ENCODE results near the gene SELL.
"Not testable (repeated sequence)": the region's sequence is repeated elsewhere in the genome, so short reads cannot be mapped to it uniquely, and the experiment has no call there.

Gene SELL

DNA sequence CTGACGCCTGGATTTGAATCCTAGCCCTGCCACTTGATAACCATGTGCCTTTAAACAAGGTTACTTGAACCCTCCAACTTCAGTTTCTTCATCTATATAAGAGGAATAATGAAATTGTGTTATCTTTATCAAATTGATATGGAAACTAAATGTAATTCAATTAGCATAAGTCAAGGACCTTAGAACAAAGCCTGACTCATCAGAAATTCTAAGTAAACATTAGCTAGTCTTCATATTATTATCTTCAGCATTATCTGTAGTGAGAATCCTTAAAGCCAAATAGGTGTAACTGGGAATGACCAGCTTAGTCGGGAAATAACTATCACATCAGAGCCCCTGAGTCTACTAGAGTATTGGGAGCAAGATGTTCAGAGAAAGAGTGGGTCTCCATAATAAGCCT is 6.6 kb downstream of the SELL start:
- DNase-seq (ENCODE audit: low spot score), result no peak

DNA sequence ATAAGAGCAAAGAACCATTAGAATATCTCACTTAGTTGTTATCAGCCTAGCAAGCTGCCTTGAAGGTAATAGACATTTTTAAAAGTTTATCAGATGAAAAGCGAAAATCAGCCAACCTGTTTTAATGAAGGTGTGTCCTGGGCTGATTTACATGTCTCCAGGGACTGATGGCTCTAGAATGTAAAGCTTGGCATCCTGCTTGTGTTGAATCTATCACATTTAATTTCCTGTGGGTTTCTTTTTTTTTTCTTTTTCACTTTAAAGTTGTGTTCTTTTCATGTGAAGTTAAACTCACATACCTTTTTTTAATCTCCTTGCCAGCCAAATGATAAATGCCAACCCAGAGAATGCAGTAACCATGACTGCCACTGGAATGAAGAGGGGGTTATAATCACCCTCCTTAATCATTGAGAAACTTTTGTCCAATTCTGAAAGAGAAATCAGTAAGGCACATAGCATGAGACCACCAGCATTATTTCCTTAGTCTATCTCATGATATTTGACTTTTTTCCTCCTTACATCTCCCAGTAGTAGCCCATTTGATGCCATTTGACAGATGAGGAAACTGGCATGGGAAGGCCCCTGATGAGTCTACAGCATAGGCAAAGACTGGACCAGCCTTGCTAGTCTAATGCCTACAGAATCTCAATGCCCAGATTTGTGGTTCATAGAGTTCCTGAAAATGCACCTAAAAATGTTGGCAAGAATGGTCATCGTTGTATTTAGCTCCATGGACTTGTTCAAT is 10.0 kb downstream of the SELL start:
- DNase-seq (ENCODE audit: low spot score), result no peak

DNA sequence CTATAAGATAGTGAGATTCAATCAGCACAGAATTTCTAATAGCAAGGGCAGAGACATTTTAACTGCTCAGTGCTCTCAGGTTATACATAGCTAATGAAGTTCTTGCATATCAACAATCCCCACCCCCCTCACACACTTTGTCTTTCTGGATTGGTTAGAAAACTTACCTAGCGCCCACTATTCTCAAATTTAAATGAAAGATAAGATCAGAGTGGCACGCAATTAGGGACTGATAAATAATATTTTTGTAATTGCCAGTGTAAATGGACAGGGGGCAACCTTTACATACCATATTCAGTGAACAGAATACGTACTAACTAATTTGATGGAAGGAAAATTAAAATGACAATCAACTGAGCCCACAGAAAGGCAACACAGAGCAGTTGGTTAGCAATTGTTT is 11.7 kb downstream of the SELL start:
- DNase-seq (ENCODE audit: low spot score), result no peak

DNA sequence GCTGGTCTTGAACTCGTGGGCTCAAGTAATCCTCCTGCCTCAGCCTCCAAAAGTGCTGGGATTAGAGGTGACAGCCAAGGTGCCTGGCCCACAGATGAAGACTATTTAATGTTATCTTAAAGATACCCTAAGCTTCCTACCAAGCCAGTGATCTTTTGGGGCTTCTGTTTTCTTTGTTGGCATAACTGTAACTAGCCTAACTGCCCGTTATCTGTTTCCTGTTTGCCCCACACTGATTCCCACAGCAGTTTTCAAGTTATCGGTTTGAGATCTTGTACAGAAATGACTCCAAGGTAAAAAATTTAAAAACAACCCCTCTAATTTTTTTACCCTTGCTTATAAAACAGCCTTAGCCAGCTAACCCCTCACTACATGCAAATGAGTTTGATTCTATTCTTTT is 12.4 kb downstream of the SELL start:
- DNase-seq (ENCODE audit: low spot score), result no peak

DNA sequence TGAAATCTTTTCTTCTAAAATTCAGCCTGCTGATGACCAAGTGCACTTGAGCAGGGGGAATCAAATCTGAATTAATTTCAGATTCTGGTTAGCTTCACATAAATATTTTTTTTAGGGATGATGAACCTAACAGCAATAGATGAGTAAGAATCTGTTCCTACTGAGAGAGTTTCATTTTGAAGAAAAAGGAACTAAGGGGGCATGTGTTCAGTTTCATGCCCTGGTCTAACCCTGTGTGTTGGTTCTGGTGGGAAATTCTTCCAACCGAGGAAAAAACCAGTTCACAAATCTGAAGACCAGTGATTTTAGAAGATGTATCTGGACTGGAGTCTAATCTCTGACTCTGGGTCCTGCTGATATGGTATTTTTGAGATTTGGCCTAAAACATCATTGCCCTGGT is 13.7 kb downstream of the SELL start:
- DNase-seq (ENCODE audit: low spot score), result no peak

GRCh38 chr1:169696273-169697100 is 14.9 kb downstream of the SELL start:
- no peak for DNase-seq (ENCODE audit: low spot score)

DNA sequence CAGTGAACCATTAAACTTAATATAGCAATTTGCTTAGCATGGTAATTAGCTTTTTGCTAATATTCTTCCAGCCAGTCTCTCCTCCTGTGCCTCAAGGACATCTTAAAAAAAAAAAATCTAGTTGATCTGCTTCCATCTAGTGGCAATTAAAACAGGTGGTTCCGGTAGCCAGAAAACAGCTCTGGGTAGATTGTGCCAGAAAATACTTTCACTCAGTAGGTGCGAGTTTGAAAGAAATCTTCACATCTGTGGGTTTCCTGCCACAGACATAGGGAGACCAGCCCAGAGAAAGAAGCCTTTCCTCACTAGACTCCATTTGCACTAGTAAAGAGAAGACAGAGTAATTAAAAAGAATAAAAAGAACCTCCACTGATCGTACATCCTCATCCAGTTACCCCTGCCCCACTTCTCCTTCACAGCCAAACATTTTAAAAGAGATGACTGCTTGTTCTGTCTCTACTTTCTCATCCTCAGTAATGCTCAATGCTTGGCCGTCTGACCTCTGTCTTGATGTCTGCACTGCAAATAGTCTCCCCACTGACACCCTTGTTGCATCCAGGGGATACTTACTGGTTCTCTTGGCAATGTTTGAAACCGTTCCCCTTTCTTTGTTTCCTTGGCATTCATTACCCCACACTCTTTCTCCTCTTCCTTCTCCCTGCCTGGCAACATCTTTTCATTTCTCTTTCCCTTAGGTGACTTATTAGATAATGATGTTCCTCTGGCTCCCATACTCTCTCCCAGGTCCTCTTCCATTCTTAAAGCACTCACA is 16.9 kb downstream of the SELL start:
- DNase-seq (ENCODE audit: low spot score), result no peak

DNA sequence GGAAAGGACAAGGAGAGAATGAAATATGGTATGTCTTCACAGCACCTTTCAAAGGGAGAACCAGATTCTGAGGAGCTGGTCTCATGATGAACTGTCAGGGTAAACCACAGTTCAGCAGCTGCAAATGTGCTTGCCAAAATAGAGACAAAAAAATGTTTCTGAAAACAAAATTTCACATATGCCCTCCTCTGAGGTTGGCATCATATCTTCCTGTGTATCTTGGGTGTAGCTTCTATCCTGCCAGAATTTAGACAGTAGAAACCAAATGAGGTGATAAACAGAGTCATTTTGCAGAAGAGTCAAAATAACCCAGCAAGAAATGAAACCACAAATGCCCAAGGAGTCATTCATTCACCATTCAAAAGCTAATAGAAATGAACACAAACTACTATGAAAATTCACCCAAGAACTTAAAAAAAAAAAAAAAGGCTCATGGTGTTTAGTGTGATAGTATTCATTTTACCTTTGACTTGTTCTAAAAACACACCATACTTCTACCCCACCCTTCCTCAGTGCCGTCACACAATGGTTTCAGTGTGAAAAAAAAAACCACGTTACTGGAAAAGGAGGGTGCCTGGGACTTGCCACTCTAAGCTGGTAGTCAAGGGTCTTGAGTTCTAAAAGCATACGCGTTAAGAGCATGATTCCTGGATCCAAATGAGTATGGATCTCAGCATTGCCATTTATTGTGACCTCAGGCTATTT is 18.5 kb downstream of the SELL start:
- DNase-seq (ENCODE audit: low spot score), result no peak

- no peak for DNase-seq (ENCODE audit: low spot score)
Observed at GRCh38 chr1:169690489-169690888, 20.9 kb downstream of the SELL start.

GRCh38 chr1:169689395-169689794 is 22.0 kb downstream of the SELL start:
- DNase-seq (ENCODE audit: low spot score), result no peak

DNA sequence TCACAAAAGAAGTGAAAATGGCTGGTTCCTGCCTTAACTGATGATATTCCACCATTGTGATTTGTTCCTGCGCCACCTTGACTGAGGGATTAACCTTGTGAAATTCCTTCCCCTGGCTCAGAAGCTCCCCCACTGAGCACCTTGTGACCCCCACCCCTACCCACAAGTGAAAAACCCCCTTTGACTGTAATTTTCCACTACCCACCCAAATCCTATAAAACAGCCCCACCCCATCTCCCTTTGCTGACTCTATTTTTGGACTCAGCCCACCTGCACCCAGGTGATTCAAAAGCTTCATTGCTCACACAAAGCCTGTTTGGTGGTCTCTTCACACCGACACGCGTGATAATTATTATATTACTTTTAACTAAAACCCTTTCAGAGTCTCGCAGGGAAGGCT is 23.0 kb downstream of the SELL start:
- DNase-seq (ENCODE audit: low spot score), result not testable (repeated sequence)

DNA sequence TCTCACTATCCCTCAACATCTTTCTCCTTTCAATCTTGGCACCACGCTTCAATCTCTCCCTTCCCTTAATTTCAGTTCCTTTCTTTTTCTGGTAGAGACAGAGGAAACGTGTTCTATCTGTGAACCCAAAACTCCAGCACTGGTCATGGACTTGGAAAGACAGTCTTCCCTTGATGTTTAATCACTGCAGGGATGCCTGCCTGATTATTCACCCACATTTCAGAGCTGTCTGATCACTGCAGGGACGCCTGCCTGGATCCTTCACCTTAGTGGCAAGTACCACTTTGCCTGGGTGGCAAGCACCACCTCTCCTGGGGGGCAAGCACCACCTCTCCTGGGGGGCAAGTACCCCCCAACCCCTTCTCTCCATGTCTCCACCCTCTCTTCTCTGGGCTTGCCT is 27.8 kb downstream of the SELL start:
- DNase-seq (ENCODE audit: low spot score), result no peak

- DNase-seq (ENCODE audit: low spot score), result not testable (repeated sequence)
Observed at GRCh38 chr1:169683168-169683567, 28.3 kb downstream of the SELL start.

DNA sequence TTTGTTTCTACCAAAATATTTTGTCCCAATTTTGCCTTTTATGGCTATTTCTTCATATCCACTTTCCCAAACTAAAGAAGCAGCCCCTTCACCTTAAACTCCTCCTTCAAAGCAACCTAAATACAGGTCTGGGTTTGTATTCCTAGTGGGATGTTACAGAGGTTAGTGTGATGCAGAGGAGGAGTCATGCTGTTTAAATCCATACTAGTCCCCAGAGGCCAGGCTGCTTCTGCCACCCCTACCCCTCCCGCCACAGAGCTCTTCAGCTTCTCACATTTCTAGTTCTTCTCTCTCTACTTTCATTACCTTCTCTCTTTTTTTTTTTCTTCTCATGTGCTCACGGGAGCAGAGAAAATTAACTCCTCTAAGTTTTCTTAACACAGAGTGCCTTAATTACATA is 29.3 kb downstream of the SELL start:
- DNase-seq (ENCODE audit: low spot score), result no peak

DNA sequence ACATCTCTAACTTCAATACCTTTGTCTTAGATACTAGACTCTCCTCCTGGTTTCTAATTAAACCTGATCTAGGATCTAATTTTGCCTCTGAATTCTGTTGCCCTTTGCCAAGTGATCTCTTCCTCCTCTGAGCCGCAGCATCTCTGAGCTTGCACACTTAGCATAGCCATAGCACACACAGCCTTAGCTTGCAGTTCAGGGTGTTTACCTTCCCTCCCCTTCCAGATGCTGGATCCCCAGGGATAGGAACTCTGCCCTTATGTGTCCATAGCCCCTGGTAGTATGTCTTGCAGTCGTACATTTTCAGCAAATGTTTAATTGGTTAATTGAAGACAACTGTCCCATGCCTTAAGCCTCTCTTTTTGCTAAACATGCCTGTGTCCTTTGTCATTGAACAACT is 30.3 kb downstream of the SELL start:
- DNase-seq (ENCODE audit: low spot score), result no peak

- DNase-seq (ENCODE audit: low spot score), result no peak
Observed at GRCh38 chr1:169680377-169681019, 30.9 kb downstream of the SELL start.

DNA sequence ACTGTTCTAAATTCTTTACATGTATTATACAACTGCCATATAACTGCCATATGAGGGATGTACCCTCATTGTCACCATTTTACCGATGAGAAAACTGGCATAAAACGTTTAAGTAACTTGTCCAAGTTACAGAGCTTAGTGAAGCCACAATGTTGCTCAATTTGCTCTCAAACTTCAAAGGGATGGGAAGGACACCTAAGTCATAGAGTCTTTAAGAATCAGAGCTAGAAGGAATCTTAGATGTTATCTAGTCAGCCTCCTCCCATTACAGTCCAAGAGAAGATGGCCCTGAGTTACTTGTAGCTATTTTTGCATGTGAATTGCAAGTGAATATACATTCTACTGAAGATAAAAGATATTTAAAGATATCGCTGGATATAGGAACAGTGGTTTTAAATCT is 31.7 kb downstream of the SELL start:
- DNase-seq (ENCODE audit: low spot score), result no peak

DNA sequence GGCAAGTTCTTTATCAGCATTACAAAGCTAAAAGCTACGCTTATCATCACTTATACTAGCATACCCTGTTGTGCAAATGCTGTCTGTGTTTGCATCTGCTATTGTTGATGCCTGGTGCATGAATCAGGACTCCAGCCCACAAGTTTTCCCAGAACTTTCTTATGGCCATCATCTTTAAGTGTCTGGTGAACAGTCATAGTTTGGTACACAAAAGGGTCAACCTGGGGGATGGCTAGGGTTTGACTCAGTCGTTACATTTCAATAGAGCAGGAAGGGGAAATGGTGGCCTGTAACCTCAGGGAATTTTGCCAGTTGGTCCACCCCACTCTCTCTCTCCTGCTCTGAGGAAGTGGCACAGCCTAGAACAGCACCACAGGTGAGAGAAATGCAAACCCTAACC is 35.4 kb downstream of the SELL start:
- peak; percentile 11 for DNase-seq (ENCODE audit: low spot score)

- DNase-seq (ENCODE audit: low spot score), result no peak
Observed at GRCh38 chr1:169670836-169671235, 40.6 kb downstream of the SELL start.

DNA sequence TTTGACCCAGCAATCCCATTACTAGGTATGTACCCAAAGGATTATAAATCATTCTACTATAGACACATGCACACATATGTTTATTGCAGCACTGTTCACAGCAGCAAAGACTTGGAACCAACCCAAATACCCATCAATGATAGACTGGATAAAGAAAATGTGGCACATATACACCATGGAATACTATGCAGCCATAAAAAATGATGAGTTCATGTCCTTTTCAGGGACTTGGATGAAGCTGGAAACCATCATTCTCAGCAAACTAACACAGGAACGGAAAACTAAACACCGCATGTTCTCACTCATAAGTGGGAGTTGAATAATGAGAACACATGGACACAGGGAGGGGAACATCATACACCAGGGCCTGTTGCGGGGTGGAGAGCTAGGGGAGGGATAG is 41.2 kb downstream of the SELL start:
- not testable (repeated sequence) for DNase-seq (ENCODE audit: low spot score)

All from AG08396 (cell line).